ENCODE results near the gene KIAA0825.
"Not testable (repeated sequence)": the region's sequence is repeated elsewhere in the genome, so short reads cannot be mapped to it uniquely, and the experiment has no call there.

Gene KIAA0825

DNA sequence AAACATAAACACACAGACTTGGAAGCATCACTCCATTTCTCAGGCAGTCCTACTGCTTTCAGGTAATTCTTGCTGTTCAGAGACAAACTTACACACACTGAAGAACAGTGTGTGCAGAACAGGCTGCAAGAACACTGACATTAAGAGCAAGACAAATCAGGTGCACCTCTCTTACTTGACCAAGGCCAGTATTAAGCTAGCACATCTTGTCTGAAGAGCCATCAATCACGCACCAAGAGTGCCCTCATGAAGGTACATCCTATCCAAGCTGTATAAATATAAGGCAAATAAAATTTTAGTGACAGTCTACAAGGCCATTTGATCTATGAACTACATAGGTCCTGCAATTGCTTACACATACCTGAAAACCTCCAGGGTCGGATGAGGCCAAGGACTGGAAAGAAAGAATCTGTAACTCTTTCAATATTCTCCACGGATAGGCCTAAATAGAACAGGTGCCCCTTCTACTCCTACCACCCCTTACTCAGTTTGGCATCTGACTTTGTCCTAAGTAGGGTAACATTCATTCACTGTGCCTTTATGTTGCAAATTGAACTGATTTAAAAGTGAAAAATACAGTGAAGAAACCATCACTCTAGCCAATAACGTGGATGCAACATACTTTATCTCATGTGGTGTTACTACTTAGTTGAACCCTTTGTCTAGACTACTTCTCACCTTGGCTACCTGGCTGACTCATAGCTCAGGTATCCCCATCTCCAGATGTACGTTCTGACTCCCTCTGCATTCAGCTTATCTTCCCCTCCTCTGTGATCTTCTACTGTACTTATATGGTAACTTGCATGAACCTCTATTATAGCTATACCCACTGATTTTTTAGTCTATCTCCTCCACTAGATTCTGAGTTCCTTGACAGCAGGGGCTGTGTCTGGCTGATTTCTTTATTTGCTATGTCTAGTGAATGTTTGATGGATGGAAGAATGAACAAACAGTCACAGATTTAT, 256.3 kb downstream of the KIAA0825 start:
- no peak for DNase-seq

DNA sequence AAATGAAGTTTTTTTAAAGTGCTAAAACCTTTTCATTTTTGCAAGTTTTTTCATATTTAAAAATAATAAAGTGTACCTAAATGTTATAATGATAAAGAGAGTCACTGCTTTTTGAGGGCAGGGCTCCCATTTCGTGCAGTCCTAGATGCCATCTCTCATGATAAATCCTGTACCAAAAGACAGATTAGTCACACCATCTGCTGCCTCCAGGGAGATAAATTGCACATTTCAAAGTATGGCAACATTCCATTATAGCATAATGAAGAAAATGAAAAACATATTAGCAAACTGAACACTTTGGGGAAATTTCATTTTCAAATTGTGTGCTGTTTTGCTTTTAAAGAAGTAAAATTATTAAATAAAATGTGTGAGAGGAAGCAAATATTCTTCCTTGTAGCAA, 257.2 kb downstream of the KIAA0825 start:
- no peak for DNase-seq

DNA sequence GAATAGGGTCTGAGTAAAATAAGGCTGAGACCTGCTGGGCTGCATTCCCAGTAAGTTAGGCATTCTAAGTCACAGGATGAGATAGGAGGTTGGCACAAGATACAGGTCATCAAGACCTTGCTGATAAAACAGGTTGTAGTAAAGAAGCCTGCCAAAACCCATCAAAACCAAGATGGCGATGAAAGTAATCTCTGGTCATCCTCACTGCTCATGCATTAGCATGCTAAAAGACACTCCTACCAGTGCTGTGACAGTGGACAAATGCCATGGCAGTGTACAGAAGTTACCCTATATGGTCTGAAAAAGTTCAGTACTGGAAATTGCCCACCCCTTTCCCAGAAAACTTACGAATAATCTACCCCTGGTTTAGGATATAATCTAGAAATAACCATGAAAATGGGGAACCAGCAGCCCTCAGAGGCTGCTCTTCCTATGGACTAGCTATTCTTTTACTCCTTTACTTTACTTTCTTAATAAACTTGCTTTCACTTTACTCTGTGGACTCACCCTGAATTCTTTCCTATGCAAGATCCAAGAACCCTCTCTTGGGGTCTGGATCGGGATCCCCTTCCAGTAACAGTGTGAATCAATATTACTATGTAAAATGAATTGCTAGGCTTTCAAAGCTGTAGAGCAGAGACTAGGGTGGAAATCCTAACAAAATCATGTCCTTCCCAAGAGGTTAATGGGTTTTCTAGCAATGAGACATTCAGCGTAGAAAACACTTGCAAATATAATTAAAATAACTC, 257.8 kb downstream of the KIAA0825 start:
- no peak for DNase-seq

DNA sequence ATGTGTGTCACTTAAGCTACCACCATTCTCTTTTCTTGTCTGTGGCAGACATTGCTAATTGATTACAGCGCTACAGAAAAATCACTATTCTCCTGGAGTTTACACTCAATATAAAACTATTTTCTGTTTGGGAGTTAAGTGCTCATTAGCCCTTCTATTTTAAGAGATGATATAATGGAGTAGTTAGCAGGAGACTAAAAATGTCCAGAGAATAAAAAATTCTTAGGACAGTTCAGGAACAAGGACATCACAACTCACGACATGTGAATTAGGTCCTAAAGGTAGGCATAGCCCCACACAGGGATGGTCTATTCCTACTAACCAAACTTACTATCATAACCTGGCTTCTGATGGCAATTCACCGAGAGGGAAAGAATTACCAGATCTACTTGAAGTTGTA, 258.5 kb downstream of the KIAA0825 start:
- DNase-seq = no peak

DNA sequence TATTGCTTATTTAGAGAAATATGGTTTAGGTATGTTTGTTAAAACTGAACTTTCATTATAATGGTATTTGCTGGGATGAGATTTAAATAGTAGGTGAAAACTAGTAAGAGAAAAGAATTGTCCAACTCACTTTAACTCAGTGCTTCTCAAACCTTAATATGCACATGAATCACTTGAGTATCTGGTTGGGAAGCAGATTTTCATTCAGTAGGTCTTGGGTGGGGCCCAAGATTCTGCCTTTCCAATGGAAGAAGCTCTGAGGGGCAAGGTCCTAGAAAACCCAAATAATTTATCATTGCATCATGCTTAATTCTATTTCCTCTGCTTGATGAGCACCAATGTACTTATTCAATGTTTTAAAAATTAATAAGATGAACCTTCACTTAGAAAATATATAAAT, 262.6 kb downstream of the KIAA0825 start:
- DNase-seq = no peak

DNA sequence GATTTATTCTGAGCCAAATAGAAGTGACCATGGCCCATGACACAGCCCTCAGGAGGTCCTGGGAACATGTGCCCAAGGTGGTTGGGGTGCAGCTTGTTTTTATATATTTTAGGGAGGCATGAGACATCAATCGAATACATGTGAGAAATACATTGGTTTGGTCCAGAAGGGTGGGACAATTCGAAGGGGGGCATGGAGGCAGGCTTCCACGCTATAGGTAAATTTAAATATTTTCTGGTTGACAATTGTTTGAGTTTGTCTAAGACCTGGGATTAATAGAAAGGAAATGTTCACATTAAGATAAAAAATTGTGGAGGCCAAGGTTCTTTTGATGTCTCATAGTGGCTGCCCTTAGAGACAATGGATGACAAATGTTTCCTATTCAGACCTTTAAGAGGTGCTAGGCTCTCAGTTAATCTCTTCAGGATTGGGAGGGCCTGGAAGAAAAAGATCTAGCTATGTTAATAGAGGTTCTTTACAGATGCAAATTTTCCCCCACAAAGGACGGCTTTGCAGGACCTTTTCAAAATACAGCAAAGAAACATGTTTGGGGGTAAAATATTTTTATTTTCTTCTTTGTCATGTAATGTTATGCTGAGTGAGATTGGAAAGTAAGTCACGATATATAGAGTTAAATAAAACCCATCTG, 263.4 kb downstream of the KIAA0825 start:
- not testable (repeated sequence) for DNase-seq

DNA sequence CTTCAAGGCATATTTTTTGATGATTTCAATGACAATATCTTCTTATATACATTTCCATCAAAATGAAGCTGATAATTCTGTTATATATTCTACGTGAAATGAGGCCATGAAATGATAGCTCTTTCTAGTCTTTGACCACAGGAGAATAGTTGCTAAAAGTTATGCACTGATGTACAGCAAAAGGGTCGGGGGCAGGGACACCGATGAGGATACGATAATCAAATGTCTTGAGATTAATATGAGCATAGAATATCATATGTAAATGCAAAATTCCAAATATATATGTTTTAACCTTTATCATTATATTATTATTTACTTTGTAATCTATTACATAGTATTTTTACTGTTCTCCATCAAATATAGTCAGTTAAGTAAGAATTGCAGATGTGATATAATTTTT, 264.8 kb downstream of the KIAA0825 start:
- DNase-seq = no peak

DNA sequence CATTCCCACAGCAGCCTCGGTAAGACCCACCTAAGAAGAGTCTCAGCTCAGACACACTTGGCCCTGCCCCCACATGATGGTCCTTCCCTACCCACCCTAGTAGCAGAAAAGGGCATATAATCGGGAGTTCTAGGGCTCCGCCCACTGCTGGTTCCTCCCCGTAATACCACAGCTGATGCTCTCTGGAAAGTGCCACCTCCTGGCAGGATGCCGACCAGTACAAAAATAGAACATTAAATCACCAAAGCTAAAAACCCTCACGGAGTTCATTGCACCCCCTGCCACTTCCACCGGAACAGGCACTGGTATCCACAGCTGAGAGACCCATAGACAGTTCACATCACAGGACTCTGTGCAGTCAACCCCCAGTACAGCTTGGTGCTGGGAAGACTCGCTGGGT, 271.3 kb downstream of the KIAA0825 start:
- no peak for DNase-seq

DNA sequence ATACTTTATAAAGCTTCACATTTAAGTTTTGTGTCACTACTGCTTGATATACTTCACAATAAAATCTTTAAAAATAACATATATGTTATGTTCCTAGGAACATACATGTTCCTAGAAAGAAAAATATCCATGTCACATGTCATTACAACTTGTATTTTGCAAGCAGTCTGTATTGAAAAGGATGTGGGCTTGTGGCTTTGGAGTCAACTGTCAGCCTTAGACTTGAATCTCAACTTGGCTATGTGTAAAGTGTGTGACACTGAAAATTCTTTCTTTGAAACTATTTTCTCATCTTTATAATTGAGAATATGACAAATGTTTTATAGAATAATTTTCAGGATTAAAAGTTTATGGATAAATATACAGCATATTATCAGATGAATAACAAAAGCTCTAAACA, 273.1 kb downstream of the KIAA0825 start:
- DNase-seq = no peak

DNA sequence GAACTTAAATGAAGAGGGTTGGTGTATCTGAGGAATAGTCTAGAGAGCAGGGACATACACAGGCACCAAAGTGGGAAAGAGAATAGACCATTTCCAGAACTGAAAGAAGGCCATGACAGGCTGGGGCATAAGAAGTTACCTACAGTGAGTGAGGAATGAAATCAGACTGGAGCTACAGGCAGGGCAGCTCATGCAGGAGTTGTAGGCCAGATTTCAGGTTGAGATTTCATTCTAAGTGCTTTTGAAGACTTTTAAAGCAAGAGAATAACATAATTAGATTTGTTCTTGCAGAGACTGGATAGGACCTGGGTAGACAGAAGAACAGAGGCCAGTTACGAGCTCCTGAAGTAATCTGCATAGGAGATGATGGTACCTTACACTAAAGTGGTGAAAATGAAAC, 280.8 kb downstream of the KIAA0825 start:
- no peak for DNase-seq

DNA sequence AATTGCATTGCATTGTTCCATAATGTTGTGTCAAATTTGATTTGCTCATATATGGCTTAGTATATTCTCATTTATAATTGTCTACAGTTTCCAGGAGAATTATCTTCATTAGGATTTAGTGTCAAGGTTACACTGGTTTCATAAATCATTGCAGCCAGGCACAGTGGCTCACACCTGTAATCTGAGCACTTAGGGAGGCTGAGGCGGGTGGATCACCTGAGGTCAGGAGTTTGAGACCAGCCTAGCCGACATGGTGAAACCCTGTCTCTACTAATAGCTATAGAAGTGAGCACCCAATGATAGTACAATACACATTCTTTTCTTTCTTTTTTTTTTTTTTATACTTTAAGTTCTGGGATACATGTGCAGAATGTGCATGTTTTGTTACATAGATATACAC, 282.5 kb downstream of the KIAA0825 start:
- DNase-seq = no peak

DNA sequence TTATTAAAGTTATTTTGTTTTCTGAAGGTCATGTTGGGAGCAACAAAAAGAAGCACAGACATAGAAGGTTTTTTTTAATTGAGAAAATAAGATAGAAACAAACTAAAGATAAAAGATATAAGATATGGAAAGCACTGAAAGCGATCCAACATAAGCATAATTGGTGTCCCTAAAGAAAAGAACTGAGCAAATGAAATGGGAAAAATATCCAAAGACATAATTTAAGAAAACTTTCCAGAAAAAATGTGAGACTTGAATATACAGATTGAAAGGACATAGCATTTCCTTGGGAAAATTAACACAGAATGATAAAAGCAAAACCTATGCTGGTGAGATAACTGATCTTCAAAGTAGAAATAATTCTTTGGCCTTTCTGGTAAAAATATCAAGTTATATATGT, 289.3 kb downstream of the KIAA0825 start:
- no peak for DNase-seq

DNA sequence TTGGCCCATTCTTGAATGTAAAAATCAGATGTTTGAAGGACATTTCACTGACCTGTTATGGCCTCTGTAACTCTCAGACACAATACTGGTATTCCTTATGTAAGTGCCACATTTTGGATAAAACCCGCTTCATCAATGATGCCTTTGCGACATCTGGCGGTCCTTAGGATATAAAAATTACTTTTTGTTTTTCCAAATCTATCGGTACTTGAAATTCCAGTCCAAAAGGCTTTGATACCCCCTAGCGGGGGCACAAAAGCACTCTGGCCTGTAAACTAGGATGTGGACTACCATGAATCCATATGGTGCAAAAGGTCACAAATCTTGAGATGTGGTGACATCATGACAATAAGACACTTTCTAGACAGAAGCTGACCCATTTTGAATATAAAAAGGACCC, 291.8 kb downstream of the KIAA0825 start:
- no peak for DNase-seq

DNA sequence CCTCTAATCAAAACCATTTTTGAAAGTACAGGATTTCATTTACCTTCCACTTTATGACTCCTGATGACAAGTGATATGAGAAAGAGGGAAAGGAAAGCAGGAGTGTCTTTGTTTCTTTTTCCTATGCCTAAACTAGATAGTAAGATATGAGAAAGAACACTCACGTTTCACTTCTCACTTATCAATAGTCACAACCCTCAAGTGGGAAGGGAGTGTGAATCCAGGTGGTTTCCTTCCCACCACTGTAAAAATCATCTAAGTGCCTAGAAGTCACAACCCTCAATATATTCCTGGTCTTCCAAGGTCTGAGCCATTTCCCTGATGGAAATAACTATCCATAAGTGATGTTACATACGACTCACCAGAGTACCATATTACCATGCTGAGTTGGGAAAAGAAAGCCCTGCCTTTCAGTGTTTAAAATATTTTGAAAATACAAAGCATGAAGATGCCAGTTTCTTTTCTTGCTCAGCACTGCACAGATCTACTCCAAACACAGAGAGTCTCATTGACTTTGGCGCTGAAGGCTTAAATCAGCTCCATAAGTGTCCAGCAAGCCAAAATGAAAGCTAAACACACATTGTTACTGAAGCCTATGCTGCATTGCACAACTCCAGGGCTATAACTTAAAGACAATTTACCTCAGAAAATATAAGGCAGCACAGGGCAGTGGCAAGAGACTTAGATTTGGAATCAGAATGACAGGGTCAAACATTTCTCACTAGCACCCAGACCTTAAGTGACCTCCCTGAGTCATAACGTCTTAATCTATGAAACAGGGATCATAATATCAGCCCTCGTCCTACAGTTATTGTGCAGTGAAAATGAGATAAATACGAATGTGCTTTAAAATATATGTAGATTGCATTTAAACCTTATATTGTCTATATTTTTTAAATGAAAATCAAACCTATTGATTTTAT, 301.2 kb downstream of the KIAA0825 start:
- no peak for DNase-seq

DNA sequence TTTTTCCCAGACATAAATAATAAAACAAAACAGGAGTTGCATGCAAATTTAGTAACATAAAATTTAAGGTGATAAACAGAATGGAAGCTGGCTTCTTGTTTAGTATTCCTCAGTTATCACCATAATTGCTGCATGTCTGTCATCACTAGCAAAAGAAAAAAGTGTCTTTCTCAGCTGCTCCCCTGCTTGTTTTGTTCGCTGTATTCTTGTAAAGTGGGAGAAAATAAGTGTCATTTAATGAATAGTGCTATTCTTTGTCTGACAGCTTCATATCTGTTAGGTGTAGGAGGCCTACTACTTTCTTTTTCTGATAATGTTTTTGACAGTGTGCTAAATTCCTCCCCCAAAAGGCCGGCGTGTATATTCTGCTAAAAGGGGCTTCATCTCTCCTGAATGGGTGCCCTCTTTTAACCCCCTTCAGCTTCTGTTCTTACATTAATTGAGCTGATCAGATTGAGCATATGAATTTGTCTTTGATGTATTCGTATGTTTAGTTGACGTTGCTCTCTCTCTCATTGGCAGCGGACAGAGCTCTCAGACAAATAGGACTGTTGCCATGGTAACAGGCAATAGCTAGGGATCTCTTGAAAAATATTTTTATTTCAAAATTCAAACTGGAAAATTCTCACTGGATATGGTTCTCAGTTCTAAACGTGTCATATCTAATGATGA, 303.8 kb downstream of the KIAA0825 start:
- no peak for DNase-seq

DNA sequence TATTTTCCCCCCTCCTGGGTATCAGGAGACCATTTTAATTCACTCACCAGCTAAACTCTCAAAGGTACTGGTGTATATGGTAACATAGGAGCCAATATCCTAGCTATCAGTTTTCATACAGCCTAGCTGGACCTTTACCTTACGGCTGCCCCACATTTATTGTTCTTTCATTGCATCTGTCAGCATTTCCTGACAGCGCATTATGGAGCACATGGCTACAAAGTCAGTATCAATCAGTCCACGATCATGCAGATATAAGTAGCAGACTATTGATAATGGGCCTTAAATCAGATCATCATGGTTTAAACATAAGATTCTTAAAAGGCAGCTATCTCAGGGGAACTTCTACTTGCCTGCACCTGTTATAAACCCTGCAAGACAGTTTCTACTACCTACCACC, 304.7 kb downstream of the KIAA0825 start:
- DNase-seq = no peak

DNA sequence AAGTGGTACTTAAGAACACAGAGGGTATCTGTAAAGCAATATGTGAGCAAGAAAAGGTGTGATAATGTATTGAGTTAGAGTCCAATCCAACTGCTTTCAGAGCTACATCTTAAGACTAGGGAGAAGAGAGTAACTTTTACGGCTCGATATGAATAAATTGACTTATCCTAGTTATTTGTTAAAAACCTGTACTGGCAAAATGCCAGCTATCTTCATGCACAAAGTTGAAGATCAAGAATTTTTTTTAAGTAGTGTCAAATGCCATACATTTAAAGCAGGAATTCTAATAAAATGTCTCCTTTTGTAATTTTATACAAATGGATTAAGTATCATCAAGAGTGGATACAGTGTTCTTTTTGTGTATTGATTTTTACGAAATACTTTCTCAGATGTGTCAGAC, 305.2 kb downstream of the KIAA0825 start:
- no peak for DNase-seq

DNA sequence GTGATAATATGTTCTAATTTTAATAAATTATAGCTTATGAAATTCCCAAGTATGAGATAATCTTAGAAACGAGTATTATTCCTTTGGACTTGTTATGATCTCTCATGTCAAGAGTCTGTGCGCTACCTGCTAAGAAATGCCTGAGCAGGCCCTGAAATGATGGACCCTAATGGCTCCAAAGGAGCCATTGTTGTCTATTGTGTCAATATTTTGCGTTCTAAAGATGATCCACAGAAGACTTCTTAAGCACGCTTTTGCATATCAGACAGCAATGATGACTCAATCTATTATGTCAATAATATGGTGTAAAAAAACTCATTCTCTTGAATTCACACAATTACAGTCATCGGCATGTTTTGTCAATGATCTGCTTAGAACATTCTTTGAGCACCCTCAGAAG, 306.1 kb downstream of the KIAA0825 start:
- DNase-seq = no peak

DNA sequence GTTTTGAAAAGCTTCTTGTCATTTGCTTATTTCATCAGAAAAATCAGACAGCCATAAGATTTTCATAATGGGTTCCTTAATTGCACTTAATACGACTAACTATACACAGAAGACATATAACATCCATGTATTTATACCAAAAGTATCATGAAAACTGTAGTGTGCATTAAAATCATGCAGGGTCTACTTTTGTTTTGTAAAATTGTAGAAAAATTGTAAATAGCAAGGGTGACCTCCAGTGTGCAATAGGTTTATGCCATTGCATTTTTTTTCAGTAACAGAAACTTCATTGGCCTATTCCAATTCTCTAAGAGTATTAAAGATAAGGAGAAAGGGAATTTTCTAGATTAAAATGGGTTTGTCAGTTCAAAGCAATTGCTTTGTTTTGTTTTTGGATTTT, 307.6 kb downstream of the KIAA0825 start:
- no peak for DNase-seq

DNA sequence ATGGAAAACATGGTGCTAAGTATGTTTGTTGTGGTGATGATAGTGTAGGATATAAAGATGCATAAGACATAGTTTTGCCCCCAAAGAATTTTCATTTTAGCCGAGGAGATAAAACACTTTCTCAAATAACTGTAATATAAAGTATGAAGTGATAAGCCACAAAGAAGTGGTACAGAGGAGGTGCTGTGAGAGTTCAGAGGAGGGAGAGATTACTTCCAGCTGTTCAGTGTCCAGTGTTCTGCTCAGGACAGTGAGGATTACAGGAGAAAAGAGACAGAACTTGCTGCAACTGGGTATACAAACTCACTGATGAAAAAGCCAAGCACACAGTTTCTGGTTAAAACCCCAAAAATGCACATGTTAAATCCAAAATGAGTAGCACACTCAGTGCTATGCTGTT, 309.3 kb downstream of the KIAA0825 start:
- DNase-seq = no peak

DNA sequence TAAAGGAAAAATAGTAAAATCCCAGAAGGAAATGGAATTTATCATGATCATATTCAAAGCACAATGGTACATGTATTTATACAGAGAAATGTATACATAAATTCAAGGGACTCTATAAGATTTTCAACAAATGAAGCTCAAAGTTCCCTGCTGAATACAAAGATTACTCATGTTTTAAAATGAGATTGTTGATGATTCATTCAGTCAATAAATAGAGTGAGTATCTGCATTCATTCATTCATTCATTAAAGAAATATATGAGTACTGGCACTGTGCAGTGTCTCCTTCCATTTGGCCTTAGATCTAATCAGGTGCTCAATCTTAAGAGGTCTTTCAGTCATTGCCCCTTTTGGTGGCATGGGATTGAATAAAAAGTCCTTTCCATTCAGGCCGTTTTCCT, 310.0 kb downstream of the KIAA0825 start:
- DNase-seq = no peak

DNA sequence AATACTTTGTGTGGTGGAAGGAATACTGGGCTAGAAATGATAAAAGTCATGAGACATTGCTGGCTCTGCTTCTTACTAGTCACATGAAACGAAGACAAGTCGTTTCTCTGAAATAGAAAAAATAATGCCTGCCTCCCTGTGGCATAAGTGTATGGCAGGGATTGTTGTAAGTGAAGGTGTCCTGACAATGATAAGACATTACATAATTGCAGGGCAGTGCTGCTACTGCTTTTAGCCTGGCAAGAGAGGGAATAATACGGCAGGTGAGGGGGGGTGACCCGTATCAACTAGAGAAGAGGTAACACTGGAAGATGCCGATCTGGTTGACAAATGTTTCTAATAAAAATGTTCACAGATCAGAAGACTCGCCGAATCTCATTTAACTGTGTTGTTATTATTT, 314.3 kb downstream of the KIAA0825 start:
- DNase-seq = no peak
